Duodenal mucosa (tissue), 2 donors: ENCODE results near the gene MAGEB17.
"Not testable (repeated sequence)": the region's sequence is repeated elsewhere in the genome, so short reads cannot be mapped to it uniquely, and the experiment has no call there.

Experiments used
- H3K27ac ChIP-seq: one replicate; pipeline ENCODE4 v1.7.0; 2013; ENCODE audit warnings: low read depth, low read length
- H3K27me3 ChIP-seq, 2 donors: one replicate each; pipeline ENCODE4 v1.7.0; 2013; ENCODE audit warnings: low read length in 2 of 2, control low read depth in 1 of 2; ENCODE audit not compliant: insufficient read depth in 2 of 2, control insufficient read depth in 1 of 2
- H3K36me3 ChIP-seq, 2 donors: one replicate each; pipeline ENCODE4 v1.7.0; 2013; ENCODE audit warnings: low read length in 2 of 2, control low read depth in 1 of 2; ENCODE audit not compliant: insufficient read depth in 2 of 2, control insufficient read depth in 1 of 2
- H3K4me1 ChIP-seq, 2 donors: one replicate each; pipeline ENCODE4 v1.7.0; 2013; ENCODE audit warnings: low read length in 2 of 2, control low read depth in 1 of 2; ENCODE audit not compliant: insufficient read depth in 2 of 2, control insufficient read depth in 1 of 2
- H3K4me3 ChIP-seq, 2 donors: one replicate each; pipeline ENCODE4 v1.7.0; 2013; ENCODE audit warnings: low read length in 2 of 2, low read depth in 1 of 2
- H3K9ac ChIP-seq, 2 donors: one replicate each; pipeline ENCODE4 v1.7.0; 2013; ENCODE audit warnings: low read length in 2 of 2, low read depth in 1 of 2
- H3K9me3 ChIP-seq, 2 donors: one replicate each; pipeline ENCODE4 v1.7.0; 2013; ENCODE audit warnings: low read length in 2 of 2, control low read depth in 1 of 2; ENCODE audit not compliant: control insufficient read depth in 1 of 2

The MAGEB17 gene

GRCh38 chrX:16137416-16138107 is 29.7 kb upstream of the MAGEB17 start:
- H3K27me3 ChIP-seq = no peaks in the 10 kb centered on the region
- no peaks in the 10 kb centered on the region for H3K9me3 ChIP-seq
- no peak overlapping the region for H3K9ac ChIP-seq
- no peak overlapping the region for H3K27ac ChIP-seq
- no peak overlapping the region for H3K4me3 ChIP-seq
- no peaks in the 10 kb centered on the region for H3K4me1 ChIP-seq
- no peaks in the 10 kb centered on the region for H3K36me3 ChIP-seq

GRCh38 chrX:16138108-16138427 is 29.2 kb upstream of the MAGEB17 start:
- Histone ChIP-seq H3K36me3 (no peaks in the 10 kb centered on the region), H3K9ac (no peak overlapping the region), H3K27ac (no peak overlapping the region), H3K4me1 (no peaks in the 10 kb centered on the region), H3K9me3 (no peaks in the 10 kb centered on the region), H3K4me3 (no peak overlapping the region), H3K27me3 (no peaks in the 10 kb centered on the region)

GRCh38 chrX:16140448-16140847 is 26.8 kb upstream of the MAGEB17 start:
- Histone ChIP-seq H3K9ac (no peak overlapping the region), H3K36me3 (no peaks in the 10 kb centered on the region), H3K27ac (no peak overlapping the region), H3K4me1 (no peaks in the 10 kb centered on the region), H3K9me3 (no peaks in the 10 kb centered on the region), H3K27me3 (no peaks in the 10 kb centered on the region), H3K4me3 (no peak overlapping the region)

- H3K36me3 ChIP-seq = no peaks in the 10 kb centered on the region
- no peak overlapping the region for H3K4me3 ChIP-seq
- no peaks in the 10 kb centered on the region for H3K27me3 ChIP-seq
- H3K9me3 ChIP-seq = no peaks in the 10 kb centered on the region
- H3K27ac ChIP-seq = no peak overlapping the region
- H3K4me1 ChIP-seq = no peaks in the 10 kb centered on the region
- no peak overlapping the region for H3K9ac ChIP-seq
Observed at GRCh38 chrX:16140983-16141382, 26.3 kb upstream of the MAGEB17 start.

GRCh38 chrX:16141422-16142245 is 25.6 kb upstream of the MAGEB17 start:
- H3K4me1 ChIP-seq = no peaks in the 10 kb centered on the region
- H3K36me3 ChIP-seq = no peaks in the 10 kb centered on the region
- no peak overlapping the region for H3K27ac ChIP-seq
- H3K4me3 ChIP-seq = no peak overlapping the region
- no peaks in the 10 kb centered on the region for H3K27me3 ChIP-seq
- H3K9me3 ChIP-seq = no peaks in the 10 kb centered on the region
- H3K9ac ChIP-seq = no peak overlapping the region

GRCh38 chrX:16142246-16142558 is 25.1 kb upstream of the MAGEB17 start:
- Histone ChIP-seq H3K4me3 (no peak overlapping the region), H3K9me3 (no peaks in the 10 kb centered on the region), H3K27me3 (no peaks in the 10 kb centered on the region), H3K4me1 (no peaks in the 10 kb centered on the region), H3K9ac (no peak overlapping the region), H3K27ac (no peak overlapping the region), H3K36me3 (no peaks in the 10 kb centered on the region)

- H3K27ac ChIP-seq = no peak overlapping the region
- no peaks in the 10 kb centered on the region for H3K36me3 ChIP-seq
- no peaks in the 10 kb centered on the region for H3K9me3 ChIP-seq
- no peaks in the 10 kb centered on the region for H3K4me1 ChIP-seq
- H3K9ac ChIP-seq = no peak overlapping the region
- no peak overlapping the region for H3K4me3 ChIP-seq
- no peaks in the 10 kb centered on the region for H3K27me3 ChIP-seq
Observed at GRCh38 chrX:16143968-16144367, 23.3 kb upstream of the MAGEB17 start.

GRCh38 chrX:16144420-16144819 is 22.9 kb upstream of the MAGEB17 start:
- no peaks in the 10 kb centered on the region for H3K36me3 ChIP-seq
- H3K4me3 ChIP-seq = no peak overlapping the region
- no peaks in the 10 kb centered on the region for H3K9me3 ChIP-seq
- no peak overlapping the region for H3K27ac ChIP-seq
- no peaks in the 10 kb centered on the region for H3K27me3 ChIP-seq
- no peaks in the 10 kb centered on the region for H3K4me1 ChIP-seq
- no peak overlapping the region for H3K9ac ChIP-seq

- H3K27ac ChIP-seq, H3K4me3 ChIP-seq: not testable (repeated sequence)
Observed at GRCh38 chrX:16145093-16145492, 22.2 kb upstream of the MAGEB17 start.

GRCh38 chrX:16145656-16146055 is 21.6 kb upstream of the MAGEB17 start:
- Histone ChIP-seq H3K36me3 (no peaks in the 10 kb centered on the region), H3K4me3 (no peak overlapping the region), H3K27me3 (no peaks in the 10 kb centered on the region), H3K4me1 (no peaks in the 10 kb centered on the region), H3K9ac (no peak overlapping the region), H3K9me3 (no peaks in the 10 kb centered on the region), H3K27ac (no peak overlapping the region)

More at GRCh38 chrX:16145093-16145492, 22.2 kb upstream of the MAGEB17 start:
- H3K9ac ChIP-seq, H3K9me3 ChIP-seq, H3K36me3 ChIP-seq, H3K27me3 ChIP-seq, H3K4me1 ChIP-seq: not testable (repeated sequence)
